NCI-H446 treated with DMSO at 0.1 percent for 48 hours (cell line): ENCODE measurements around the gene CACNA1C.
"Not testable (repeated sequence)": the region's sequence is repeated elsewhere in the genome, so short reads cannot be mapped to it uniquely, and the experiment has no call there.

Source experiments
- DNase-seq: peaks from one replicate; lab custom pipeline; 2025; lab: John Stamatoyannopoulos, UW

The CACNA1C gene

DNA sequence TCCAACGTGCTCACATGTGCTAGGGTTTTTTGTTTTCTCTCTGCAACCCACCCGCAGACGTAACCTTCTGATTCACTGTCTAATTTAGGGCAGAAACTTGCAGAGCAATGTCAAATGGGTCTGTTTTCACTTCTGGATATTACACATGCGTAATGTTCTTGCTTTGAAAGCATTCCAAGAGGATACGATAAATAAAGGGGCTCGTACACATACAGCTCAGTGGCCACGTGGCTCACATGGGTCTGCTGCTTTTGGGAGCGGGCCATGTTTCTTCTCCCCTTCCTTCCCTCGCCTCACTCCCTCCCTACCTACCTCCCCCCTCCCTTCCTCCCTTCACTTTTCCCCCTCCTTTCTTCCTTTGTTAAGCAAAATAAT lies 23.4 kb downstream of the CACNA1C start:
- DNase-seq: no peak

- DNase-seq: no peak
These were observed 23.9 kb downstream of the CACNA1C start for GRCh38 chr12:2076728-2077127.

DNA sequence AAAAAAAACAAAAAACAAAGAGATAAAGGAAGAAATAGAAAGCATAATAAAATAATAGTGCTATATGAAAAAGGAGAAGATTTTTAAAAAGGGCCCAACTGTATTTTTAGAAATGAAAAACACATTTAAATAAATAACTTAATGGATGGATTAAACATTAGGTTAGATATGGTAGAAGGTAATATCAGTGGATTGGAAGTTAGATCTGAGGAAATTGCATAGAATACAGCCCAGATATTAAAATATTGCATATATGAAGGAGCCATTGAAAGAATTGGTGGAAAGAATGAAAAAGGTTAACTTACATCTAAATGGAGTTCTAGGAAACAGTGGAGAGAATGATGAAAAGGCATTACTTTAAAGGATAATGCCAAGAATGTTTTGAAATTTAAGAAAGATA lies 27.8 kb downstream of the CACNA1C start:
- no peak for DNase-seq

DNA sequence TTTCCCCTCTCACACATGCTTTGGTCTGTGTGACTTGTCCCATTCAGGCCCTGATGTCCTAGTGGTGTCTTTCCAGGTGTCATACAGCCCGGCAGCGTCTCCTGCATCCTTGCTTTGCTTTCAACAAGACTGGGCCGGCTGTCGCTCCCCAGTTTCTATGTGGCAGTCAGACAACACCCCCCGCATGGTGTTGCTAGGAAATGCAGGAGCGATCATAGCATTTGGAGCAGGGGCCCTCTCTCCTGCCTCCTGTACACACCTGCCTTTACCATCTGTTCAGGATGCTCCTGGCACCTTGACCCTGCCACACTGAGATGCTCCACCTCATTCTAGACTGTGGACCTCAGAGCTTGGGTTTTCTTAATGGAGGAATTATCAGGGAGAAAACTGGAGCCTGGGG lies 29.5 kb downstream of the CACNA1C start:
- no peak for DNase-seq

DNA sequence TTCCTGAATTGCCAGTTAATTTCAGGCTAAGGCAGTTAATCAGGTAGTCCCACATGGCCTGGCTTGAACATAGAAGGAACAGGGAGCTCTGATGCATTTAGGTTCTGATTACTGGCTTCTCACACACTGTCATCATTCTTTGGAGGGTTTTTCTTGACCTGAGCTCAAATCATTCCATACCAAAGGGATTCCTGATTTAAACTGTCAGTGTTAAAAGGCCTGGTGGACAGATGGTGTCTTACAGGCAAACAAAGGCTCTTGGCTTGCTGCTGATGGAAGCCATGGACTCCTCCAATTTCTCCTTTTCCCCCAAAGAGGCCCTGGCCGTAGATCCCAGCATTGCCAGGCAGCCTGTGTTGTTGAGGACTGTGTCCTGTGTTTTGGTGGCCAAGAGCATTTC lies 30.2 kb downstream of the CACNA1C start:
- DNase-seq: peak; percentile 90

- peak; percentile 92 for DNase-seq
These were observed 30.8 kb downstream of the CACNA1C start for GRCh38 chr12:2083561-2083960.

GRCh38 chr12:2084553-2085296 lies 31.9 kb downstream of the CACNA1C start:
- peak; percentile 62 for DNase-seq

DNA sequence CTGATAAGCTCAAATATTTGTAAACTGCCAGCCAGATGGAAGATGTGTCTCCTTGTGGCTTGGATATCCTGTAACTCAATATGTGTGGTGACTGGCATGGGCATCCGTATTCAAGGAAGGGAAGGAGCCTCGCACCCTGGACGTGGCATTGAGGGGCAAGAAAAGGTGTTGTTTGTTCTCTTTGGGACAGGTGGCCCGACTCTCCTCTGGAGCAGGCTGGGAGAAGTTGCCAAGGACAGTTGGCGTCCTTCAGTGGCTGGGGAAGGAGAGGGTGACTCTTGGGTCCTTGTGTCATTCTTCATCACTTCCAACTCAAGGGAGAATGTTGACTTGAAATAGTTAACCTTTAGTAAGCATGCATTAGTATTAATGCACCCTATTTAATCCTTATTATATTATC lies 39.6 kb downstream of the CACNA1C start:
- DNase-seq: no peak

- DNase-seq: no peak
These were observed 40.1 kb downstream of the CACNA1C start for GRCh38 chr12:2092890-2093289.

DNA sequence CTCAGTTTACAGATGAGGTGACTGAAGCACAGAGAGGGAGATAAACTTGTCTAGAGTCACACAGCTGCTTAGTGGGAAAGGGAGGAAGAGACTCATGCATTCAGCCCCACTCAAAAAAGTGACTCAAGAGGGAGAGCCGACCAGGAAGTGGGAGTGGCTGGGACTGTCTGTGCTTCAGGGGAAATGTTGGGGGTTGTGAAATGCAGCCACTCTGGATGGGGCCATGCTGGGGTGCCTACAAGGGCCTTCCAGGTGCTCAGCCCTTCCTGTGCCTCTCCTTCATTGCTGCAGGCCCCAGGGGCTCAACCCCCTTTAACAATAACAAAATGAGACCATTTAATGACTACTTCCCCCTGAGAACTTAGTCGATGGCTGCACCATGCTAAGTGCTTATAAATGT lies 41.8 kb downstream of the CACNA1C start:
- no peak for DNase-seq

DNA sequence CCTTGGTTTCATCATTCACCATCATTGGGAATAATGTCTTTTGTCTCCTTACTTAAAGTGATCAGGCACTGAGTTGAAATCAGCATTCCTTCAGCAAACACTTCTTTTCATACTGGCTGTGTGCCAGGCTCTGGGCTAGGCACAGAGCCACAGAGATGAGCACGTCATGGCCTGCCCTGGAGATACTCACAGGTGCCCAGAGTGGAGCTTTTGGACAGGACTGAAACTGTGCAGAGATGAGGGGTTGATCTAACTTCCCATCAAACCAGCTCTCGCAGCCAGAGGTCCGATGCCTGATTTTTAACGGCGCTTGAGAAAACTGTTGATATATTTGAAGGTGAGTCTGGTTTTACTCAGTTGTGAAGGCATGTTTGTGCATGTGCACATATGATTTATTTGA lies 43.1 kb downstream of the CACNA1C start:
- no peak for DNase-seq

DNA sequence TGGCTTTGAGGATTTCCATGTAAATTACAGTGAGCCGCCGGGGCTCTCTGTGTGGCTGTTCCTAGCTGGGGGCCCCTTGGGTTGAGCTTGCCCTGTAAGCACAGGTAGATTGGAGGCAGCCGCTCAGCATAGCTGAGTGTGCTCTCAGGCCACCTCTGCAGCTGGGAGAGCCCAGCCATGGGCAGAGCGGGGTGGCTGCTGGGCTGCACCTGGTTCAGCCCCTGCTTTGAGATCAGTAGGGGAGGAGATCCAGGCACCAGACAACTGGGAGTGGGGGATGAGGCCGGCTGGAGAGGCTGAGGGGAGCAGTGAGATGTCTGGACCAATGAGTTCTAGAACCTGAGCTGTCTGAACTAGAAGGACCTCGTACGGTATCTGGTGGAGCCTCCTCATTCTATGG lies 44.8 kb downstream of the CACNA1C start:
- DNase-seq: no peak

GRCh38 chr12:2098852-2099251 lies 46.1 kb downstream of the CACNA1C start:
- DNase-seq: no peak

GRCh38 chr12:2099595-2099994 lies 46.8 kb downstream of the CACNA1C start:
- no peak for DNase-seq

GRCh38 chr12:2101359-2101758 lies 48.6 kb downstream of the CACNA1C start:
- DNase-seq: no peak

DNA sequence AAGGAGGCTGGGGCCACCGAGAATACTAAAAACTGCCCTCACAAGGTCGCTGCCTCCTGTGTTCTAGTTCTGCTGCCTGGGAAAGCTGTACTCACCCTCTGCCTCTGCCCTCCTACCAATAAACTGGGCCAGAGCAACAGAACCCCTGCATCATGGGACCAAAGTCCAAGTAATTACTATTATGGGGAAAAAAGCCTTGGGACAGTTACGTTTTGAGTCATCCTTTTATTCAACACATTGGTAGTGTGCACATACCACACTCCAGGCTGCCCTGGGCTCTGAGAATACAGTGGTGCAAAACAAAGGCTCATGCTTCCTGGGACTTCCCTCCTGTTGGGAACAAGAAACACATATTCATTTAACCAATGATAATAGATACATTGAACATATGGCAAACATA lies 49.0 kb downstream of the CACNA1C start:
- DNase-seq: no peak

DNA sequence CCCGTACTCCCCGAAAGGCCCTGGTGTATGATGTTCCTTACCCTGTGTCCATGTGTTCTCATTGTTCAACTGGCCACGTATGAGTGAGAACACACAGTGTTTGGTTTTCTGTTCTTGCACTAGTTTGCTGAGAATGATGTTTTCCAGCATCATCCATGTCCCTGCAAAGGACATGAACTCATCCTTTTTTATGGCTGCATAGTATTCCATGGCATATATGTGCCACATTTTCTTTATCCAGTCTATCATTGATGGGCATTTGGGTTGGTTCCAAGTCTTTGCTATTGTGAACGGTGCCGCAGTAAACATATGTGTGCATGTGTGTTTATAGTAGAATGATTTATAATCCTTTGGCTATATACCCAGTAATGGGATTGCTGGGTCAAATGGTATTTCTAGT lies 49.9 kb downstream of the CACNA1C start:
- DNase-seq: not testable (repeated sequence)

- not testable (repeated sequence) for DNase-seq
These were observed 52.6 kb downstream of the CACNA1C start for GRCh38 chr12:2105387-2105786.

- DNase-seq: no peak
These were observed 55.4 kb downstream of the CACNA1C start for GRCh38 chr12:2108166-2108565.

GRCh38 chr12:2108975-2109671 lies 56.3 kb downstream of the CACNA1C start:
- DNase-seq: no peak

- DNase-seq: no peak
These were observed 57.3 kb downstream of the CACNA1C start for GRCh38 chr12:2110127-2110526.

GRCh38 chr12:2110849-2111566 lies 58.2 kb downstream of the CACNA1C start:
- DNase-seq: no peak

GRCh38 chr12:2111826-2112225 lies 59.0 kb downstream of the CACNA1C start:
- no peak for DNase-seq
